ENCODE data around the gene SLC25A10.

SLC25A10 gene

GRCh38 chr17:81706757-81707624, 5.1 kb upstream of the SLC25A10 start:
- DNase-seq = no peak

DNA sequence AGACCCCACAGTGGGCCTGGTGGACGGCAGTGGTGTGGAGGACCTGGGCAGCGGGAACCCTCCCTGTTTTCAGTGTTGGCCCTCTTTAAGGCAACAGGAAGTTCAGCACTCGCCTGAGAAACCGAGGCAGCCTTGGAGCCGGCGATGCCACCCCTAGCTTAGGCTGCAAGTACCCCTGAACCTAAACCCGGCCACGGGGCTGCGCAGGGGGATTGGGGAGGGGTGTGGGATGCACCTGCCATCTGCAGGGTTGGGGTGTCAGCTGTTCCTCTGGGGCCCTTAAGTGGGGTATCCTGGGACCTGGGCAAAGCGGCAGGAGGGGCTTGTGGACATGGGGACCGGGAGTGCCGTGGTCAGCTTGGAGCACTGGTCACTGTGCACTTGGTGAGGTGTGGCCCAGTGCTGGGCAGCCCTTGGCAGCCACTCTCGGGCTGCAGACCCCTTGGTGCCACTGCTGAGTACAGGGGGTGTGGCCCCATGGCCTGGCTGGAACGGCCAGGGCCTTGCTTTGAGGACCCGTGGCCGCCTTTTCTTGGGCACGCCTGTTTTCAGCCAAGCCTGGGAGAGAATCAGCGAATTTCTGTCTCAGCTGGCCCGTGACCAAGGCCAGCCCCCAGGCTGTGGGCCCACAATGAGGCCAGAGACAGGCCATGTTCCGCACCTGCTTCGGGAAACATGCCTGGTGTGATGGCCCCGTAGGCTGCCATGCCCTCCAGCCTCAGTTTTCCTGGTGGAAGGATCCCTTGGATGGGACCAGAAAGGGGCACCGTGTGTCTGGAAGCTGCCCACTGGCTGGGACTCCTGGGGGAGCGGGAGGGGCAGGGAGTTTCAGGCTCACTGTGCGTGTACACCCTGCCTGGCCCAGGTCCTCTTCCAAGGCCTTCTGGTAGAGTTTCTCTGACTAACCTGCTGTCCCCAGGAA, 4.1 kb upstream of the SLC25A10 start:
- no peak for DNase-seq

DNA sequence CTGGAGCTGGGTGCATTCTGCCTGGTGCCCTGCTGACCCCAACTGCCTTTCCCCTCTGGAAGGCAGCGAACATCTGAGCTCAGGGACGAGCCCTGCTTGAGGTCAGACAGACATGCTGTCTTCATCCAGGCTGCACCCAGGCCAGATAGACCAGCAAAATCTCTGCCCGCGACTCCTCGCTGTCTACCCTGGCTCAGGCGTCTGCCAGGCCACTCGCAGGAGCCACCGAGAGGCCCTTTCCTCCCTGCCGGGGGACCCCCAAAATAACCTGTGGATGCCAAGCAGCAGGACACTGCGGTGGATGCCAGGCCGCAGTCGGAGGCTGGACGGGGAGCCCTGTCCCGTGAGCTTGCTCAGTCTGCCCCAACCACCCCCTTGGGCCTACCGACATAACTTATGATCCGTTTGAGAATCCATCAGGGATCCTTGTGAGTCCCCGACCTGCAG, 3.3 kb upstream of the SLC25A10 start:
- no peak for DNase-seq

- DNase-seq = no peak
These were observed 1.4 kb upstream of the SLC25A10 start for GRCh38 chr17:81710514-81711308.

GRCh38 chr17:81712468-81713003, 452 bp downstream of the SLC25A10 start:
- DNase-seq = no peak

GRCh38 chr17:81713004-81713555, 996 bp downstream of the SLC25A10 start:
- DNase-seq = no peak

DNA sequence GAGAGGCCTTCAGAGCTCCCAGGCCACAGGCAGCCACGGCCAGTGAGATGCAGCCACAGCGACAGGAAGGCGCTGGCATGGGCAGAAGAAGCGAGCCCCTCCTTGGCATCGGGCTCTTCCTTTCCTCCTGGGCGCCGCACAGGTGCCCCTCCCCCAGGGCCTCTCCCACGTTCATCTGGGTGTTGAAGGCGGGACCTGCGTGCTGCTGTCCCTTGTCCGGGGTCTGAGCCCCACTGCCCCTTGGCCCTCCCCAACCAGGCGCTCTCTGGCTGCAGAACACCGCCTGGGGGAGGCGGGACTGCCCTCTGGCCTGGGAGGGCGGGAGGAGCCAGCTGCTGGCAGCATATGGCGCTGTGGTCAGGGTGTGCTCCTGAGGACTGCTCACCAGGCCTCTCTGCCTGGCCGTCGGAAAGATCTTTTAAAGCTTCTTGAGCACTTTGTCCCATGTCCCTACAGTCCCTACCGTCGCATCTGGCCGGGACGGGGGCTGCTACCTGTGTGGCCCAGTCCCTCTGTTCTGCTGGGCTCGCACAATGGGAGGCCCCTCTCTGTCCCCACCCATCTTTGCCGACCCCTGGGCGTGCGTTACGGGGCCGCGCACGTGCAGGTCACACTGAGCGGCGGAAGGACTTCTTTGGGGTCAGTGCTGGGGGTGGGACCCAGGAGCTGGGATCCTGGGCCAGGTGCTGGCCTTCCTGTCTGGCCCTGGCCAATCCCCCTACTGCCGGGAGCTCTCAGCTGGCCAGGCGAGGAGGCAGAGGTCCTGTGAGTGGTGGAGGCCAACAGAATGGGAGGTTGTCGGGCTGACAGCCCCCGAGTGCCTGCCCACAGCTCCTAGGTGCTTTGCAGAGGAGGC, 1.7 kb downstream of the SLC25A10 start:
- DNase-seq = no peak

GRCh38 chr17:81714412-81715106, 2.5 kb downstream of the SLC25A10 start:
- no peak for DNase-seq

- DNase-seq = no peak
These were observed 3.2 kb downstream of the SLC25A10 start for GRCh38 chr17:81715107-81715871.

DNA sequence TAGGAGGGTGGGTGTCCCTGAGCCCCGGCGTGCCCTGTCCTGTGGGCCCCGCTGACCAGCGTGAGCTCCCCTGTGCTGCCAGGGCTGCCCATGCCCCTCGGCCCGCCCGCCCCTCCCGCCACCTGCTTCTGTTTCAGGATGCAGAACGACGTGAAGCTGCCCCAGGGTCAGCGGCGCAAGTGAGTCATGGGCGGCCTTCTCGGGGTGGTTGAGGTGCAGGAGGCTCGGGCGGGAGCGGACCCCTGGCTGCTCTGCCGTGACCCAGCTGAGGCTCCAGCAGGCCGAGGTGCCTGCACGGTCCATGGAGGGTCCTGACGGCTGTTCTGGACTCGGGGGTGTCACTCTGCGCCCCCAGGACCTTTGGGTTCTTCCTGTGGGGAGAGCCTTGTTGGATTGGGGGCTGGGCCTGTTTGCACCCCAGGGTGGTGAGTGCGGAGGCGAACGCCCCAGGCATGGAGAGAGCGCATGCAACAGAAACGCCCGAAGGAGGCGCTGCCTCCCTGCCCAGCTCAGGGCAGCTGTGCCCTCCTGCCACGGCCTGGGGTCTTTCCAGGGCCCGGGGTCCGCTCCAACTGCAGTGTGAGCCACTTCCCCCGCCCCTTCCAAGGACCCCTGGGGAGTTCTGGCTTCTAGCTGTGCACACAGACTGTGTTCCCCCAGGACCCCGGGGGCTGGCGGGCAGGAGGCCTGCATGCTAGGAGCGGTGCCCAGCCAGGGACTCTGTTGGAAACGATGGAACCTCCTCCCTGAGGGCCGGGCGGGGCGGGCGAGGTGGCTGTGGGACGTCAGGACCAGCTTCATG, 4.0 kb downstream of the SLC25A10 start:
- DNase-seq = no peak

DNA sequence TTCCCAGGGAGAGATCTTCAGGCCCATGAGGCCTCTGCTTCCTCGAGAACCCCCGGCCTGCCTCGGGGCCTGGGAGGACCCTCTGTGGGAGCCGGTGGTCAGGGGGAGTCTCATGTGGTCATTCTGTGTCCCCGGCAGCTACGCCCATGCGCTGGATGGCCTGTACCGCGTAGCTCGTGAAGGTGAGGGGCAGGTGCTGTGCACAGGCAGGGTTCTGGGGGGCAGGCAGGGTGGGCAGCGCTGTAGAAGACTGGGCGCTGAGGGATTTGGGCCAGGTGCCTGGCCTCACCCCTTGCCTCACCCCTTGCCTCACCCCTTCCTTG, 4.6 kb downstream of the SLC25A10 start:
- no peak for DNase-seq

- DNase-seq = no peak
These were observed 5.1 kb downstream of the SLC25A10 start for GRCh38 chr17:81717049-81717765.

DNA sequence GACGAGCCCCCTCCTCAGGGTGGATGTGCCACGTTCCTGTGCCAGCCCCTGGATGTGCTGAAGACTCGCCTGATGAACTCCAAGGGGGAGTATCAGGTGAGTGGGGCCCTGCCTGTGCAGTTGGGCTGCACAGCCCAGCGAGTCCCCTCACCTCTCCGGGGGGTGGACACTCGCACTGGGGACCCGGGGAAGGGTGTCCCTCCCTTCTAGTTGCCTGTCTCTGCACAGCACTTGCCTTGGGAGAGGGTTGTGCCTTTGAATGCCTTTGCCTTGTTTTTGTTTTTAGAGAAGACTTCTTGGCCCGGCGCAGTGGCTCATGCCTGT, 5.6 kb downstream of the SLC25A10 start:
- DNase-seq = no peak

GRCh38 chr17:81719410-81720266, 7.6 kb downstream of the SLC25A10 start:
- no peak for DNase-seq

- DNase-seq = no peak
These were observed 8.4 kb downstream of the SLC25A10 start for GRCh38 chr17:81720267-81721071.

All from right hindlimb (tissue), 1 donor.